Esophagus squamous epithelium (tissue), 4 donors: Measurements from ENCODE around the gene HDAC10.

Experiments used
- CTCF ChIP-seq, 6 experiments: fragments of 450-650 bp in 4 of 6; fragments of 200-600 bp in 2 of 6; sonication (generic) in 2 of 6; IDR thresholded peaks; one replicate each; pipeline ENCODE4 v1.5.1; 2016 to 2019; ENCODE audit warnings: antibody characterized with exemption in 6 of 6, mild to moderate bottlenecking in 4 of 6, moderate library complexity in 4 of 6
- POLR2A ChIP-seq, 4 donors: fragments of 450-650 bp; IDR thresholded peaks; one replicate each; pipeline ENCODE4 v1.6.1; 2017; ENCODE audit warnings: antibody characterized with exemption in 4 of 4, mild to moderate bottlenecking in 4 of 4, moderate library complexity in 3 of 4

- TF ChIP-seq CTCF (IDR thresholded peaks at IDR 0.05): no peak
- no peak for TF ChIP-seq POLR2A (IDR thresholded peaks at IDR 0.05)
These were observed 863 bp downstream of the HDAC10 start for GRCh38 chr22:50250249-50250554.
